HEK293 (cell line): Measurements from ENCODE around the gene TRIM24.

Source experiments
- CTCF ChIA-PET: fragments of 350-600 bp; formaldehyde crosslinking; extraction: SDS; loops from one replicate; lab custom pipeline; 2021; ENCODE audit warnings: antibody characterized with exemption; lab: Yijun Ruan, JAX
- POLR2A ChIA-PET: fragments of 300-600 bp; formaldehyde crosslinking; extraction: SDS; loops from one replicate; lab custom pipeline; 2020; ENCODE audit warnings: antibody characterized with exemption, inconsistent platforms; lab: Yijun Ruan, JAX
- H3K27ac ChIP-seq: fragments of 200-500 bp; sonication (Bioruptor generic); 2 replicates; pipeline ENCODE4 v1.5.1; 2014; ENCODE audit warnings: low read depth, low read length, control low read depth, inconsistent platforms; ENCODE audit errors: extremely low read depth
- H3K36me3 ChIP-seq, 2 experiments: fragments of 200-500 bp in 1 of 2; sonication (Bioruptor generic) in 1 of 2; 1 replicate in 1 of 2; 2 replicates in 1 of 2; pipeline ENCODE4 v1.5.1; 2014 to 2017; ENCODE audit warnings: inconsistent platforms in 2 of 2, low read length in 2 of 2; ENCODE audit not compliant: control insufficient read depth in 2 of 2, insufficient read depth in 1 of 2
- H3K4me1 ChIP-seq: fragments of 200-500 bp; sonication (Bioruptor generic); 2 replicates; pipeline ENCODE4 v1.5.1; 2014; ENCODE audit warnings: mild to moderate bottlenecking, low read length, inconsistent platforms; ENCODE audit not compliant: control insufficient read depth, insufficient read depth
- H3K4me3 ChIP-seq: 2 replicates; pipeline ENCODE4 v1.5.1; 2011; ENCODE audit warnings: low read depth, mild to moderate bottlenecking, control low read depth, low read length, moderate library complexity
- H3K9me3 ChIP-seq: fragments of 200-500 bp; sonication (Bioruptor generic); 2 replicates; pipeline ENCODE4 v1.5.1; 2014; ENCODE audit warnings: low read depth, low read length, inconsistent platforms; ENCODE audit not compliant: control insufficient read depth, insufficient read depth
- BCL11A ChIP-seq: fragments of 450-650 bp; formaldehyde crosslinking; IDR thresholded peaks from 2 replicates; pipeline ENCODE4 v1.5.1; 2016; ENCODE audit warnings: low read depth, missing biosample characterization, missing genetic modification characterization
- ELK4 ChIP-seq: IDR thresholded peaks from 2 replicates; pipeline ENCODE4 v1.6.1; 2011; ENCODE audit warnings: mild to moderate bottlenecking, low read depth, low read length, borderline replicate concordance
- GFI1B ChIP-seq: fragments of 450-650 bp; formaldehyde crosslinking; IDR thresholded peaks from 2 replicates; pipeline ENCODE4 v1.5.1; 2016; ENCODE audit warnings: missing biosample characterization, missing genetic modification characterization
- OVOL3 ChIP-seq: fragments of 450-650 bp; formaldehyde crosslinking; IDR thresholded peaks from 2 replicates; pipeline ENCODE4 v1.5.1; 2016; ENCODE audit warnings: missing biosample characterization, missing genetic modification characterization
- PRDM2 ChIP-seq: fragments of 450-650 bp; formaldehyde crosslinking; IDR thresholded peaks from 2 replicates; pipeline ENCODE4 v1.5.1; 2016; ENCODE audit warnings: missing biosample characterization, missing genetic modification characterization, borderline replicate concordance
- SP2 ChIP-seq: fragments of 450-650 bp; formaldehyde crosslinking; IDR thresholded peaks from 2 replicates; pipeline ENCODE4 v1.5.1; 2016; ENCODE audit warnings: missing biosample characterization, missing genetic modification characterization
- SP7 ChIP-seq: fragments of 450-650 bp; formaldehyde crosslinking; IDR thresholded peaks from 2 replicates; pipeline ENCODE4 v1.5.1; 2016; ENCODE audit warnings: missing biosample characterization, missing genetic modification characterization
- ZBTB17 ChIP-seq: fragments of 450-650 bp; formaldehyde crosslinking; IDR thresholded peaks from 2 replicates; pipeline ENCODE4 v1.5.1; 2016; ENCODE audit warnings: missing biosample characterization, missing genetic modification characterization
- ZFP3 ChIP-seq: fragments of 450-650 bp; formaldehyde crosslinking; IDR thresholded peaks from 2 replicates; pipeline ENCODE4 v1.5.1; 2016; ENCODE audit warnings: low read depth, missing biosample characterization, missing genetic modification characterization
- ZFP69B ChIP-seq: fragments of 450-650 bp; formaldehyde crosslinking; IDR thresholded peaks from 2 replicates; pipeline ENCODE4 v1.5.1; 2016; ENCODE audit warnings: missing biosample characterization, missing genetic modification characterization
- ZIC2 ChIP-seq: fragments of 450-650 bp; formaldehyde crosslinking; IDR thresholded peaks from 2 replicates; pipeline ENCODE4 v1.5.1; 2016; ENCODE audit warnings: missing biosample characterization, missing genetic modification characterization
- ZNF24 ChIP-seq: fragments of 450-650 bp; formaldehyde crosslinking; IDR thresholded peaks from 2 replicates; pipeline ENCODE4 v1.5.1; 2016; ENCODE audit warnings: missing biosample characterization, missing genetic modification characterization
- ZNF302 ChIP-seq: fragments of 450-650 bp; formaldehyde crosslinking; IDR thresholded peaks from 2 replicates; pipeline ENCODE4 v1.5.1; 2016; ENCODE audit warnings: missing biosample characterization, missing genetic modification characterization, low read depth
- ZNF391 ChIP-seq: fragments of 450-650 bp; formaldehyde crosslinking; IDR thresholded peaks from 2 replicates; pipeline ENCODE4 v1.5.1; 2016; ENCODE audit warnings: low read depth, missing biosample characterization, missing genetic modification characterization, borderline replicate concordance
- ZNF549 ChIP-seq: fragments of 450-650 bp; IDR thresholded peaks from 2 replicates; pipeline ENCODE4 v1.5.1; 2018; ENCODE audit warnings: missing biosample characterization, missing genetic modification characterization, mild to moderate bottlenecking, inconsistent platforms, moderate library complexity
- ZNF585B ChIP-seq: fragments of 450-650 bp; formaldehyde crosslinking; IDR thresholded peaks from 2 replicates; pipeline ENCODE4 v1.5.1; 2016; ENCODE audit warnings: missing biosample characterization, missing genetic modification characterization
- ZNF600 ChIP-seq: fragments of 450-650 bp; formaldehyde crosslinking; IDR thresholded peaks from 2 replicates; pipeline ENCODE4 v1.5.1; 2016; ENCODE audit warnings: missing biosample characterization, missing genetic modification characterization
- ZNF677 ChIP-seq: fragments of 450-650 bp; IDR thresholded peaks from 2 replicates; pipeline ENCODE4 v1.5.0; 2018; ENCODE audit warnings: missing biosample characterization, mild to moderate bottlenecking, missing genetic modification characterization, moderate library complexity
- ZNF707 ChIP-seq: fragments of 450-650 bp; formaldehyde crosslinking; IDR thresholded peaks from 2 replicates; pipeline ENCODE4 v1.5.1; 2016; ENCODE audit warnings: missing biosample characterization, missing genetic modification characterization
- ZNF843 ChIP-seq: fragments of 450-650 bp; formaldehyde crosslinking; IDR thresholded peaks from 2 replicates; pipeline ENCODE4 v1.5.1; 2016; ENCODE audit warnings: missing biosample characterization, missing genetic modification characterization
- TF ChIP-seq, protein P1 (sequence below): fragments of 450-650 bp; formaldehyde crosslinking; IDR thresholded peaks from 2 replicates; pipeline ENCODE4 v1.5.1; 2017; ENCODE audit warnings: missing biosample characterization, missing genetic modification characterization
- TF ChIP-seq, protein P2 (sequence below): fragments of 450-650 bp; formaldehyde crosslinking; IDR thresholded peaks from 2 replicates; pipeline ENCODE4 v1.5.1; 2017; ENCODE audit warnings: missing biosample characterization, missing genetic modification characterization

Gene TRIM24

DNA sequence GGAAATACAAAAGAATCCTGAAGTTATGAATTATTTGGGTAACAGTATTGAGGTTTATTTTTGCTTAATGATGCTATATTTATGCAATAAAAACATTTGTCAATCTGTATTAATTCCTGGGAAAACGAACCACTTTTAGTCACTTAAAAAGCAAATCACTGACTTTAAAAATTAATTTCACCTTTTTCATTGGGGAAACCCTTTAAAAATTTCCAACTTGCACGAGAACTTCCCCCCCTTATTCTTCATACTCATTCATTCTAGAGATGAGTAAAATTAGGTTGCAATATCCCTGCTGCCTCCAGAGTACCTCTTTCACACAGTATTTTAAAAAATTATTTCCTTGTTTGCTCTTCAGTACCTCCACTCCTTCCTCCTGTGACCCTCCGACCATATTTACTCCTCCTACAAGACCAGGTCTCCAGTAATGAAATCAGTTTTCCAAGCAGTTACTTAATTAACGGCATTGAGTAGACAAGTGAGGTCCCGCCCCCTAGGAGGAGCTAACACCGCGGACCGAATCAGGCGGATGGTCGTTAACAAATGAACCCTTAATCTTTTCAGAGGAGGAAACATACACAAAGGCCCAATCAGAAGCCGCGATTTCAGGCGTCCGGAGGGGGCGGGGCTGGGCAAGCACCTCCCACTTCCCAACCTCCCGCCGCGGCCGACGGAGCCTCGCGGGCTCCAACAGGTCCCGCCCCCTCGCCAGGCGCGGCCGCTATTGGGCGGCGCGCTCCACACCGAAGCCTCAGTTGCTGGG, 465 bp upstream of the TRIM24 start (continued):
- TF ChIP-seq BCL11A (tag by site-specific recombination) (no peak), SP7 (tag by site-specific recombination) (no peak), SP2 (peak; percentile 83; the same call in 1 of the 2 replicates)

DNA sequence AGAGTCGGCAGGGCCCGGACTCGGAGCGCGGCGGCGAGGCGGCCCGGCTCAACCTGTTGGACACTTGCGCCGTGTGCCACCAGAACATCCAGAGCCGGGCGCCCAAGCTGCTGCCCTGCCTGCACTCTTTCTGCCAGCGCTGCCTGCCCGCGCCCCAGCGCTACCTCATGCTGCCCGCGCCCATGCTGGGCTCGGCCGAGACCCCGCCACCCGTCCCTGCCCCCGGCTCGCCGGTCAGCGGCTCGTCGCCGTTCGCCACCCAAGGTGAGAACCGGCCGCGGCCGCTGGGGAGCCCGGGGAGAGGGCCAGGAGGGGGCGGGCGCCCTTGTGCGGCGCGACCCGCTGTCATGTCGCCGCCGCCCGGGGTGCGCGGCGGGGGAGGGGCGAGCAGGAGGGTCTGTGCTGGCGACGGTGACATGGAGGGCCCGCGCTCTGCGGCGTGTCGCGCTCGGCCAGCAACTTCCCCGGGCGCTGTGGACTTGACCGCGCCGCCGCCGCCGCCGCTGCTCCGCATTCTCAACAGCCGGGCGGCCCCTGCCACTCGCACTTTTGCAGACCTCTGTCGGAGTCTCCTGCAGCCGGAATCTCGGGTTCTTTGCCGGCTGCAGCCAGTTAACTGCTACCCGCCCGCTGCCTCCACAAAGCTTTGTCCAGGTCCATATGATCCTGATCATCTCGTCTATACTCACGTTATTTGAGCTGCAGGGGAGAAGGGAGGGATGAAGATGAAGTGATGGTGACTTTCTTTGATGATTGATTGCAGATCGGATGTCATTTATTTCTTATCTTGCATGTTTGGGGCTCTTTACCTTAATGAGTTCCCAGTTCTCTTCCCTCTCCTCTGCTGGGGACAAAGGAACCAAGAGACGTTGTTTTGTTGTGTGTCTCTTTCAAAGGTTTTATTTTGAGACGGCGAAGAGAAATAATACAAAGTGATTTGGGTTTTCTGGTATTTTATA, 869 bp downstream of the TRIM24 start:
- ChIA-PET POLR2A (no interaction called here), CTCF (interaction anchor here (0.7 to 1.4 kb wide), 3 partner anchors 178 to 354 kb away, joined by 3 to 4 read pairs (median 3); no protein-coding TSS in a partner anchor)
- Histone ChIP-seq H3K9me3 (no peaks in the 10 kb centered on the region), H3K36me3 (peaks cover 0 to 4% of the 10 kb centered on the region in 2 experiments; a peak in 1 of 3 replicates), H3K4me1 (no peaks in the 10 kb centered on the region), H3K27ac (peak overlapping the region; percentile 90), H3K4me3 (peak overlapping the region; percentile 84)
- TF ChIP-seq SP7 (tag by site-specific recombination) = peak; percentile 32
- TF ChIP-seq ZNF302 (tag by site-specific recombination) = no peak
- peak; percentile 91 for TF ChIP-seq ZBTB17 (tag by site-specific recombination)
- no peak for TF ChIP-seq GFI1B (tag by site-specific recombination)
- no peak for TF ChIP-seq ZFP69B (tag by site-specific recombination)
- no peak for TF ChIP-seq ZNF391 (tag by site-specific recombination)
- peak; percentile 21; the same call in 1 of the 2 replicates for TF ChIP-seq ZIC2 (tag by site-specific recombination)
- no peak for TF ChIP-seq ZNF549 (tag by site-specific recombination)
- no peak for TF ChIP-seq ZNF24 (tag by site-specific recombination)
- TF ChIP-seq OVOL3 (tag by site-specific recombination) = no peak
- TF ChIP-seq ZNF707 (tag by site-specific recombination) = no peak
- TF ChIP-seq ZNF600 (tag by site-specific recombination) = peak; percentile 82
- no peak for TF ChIP-seq ZFP3
- no peak for TF ChIP-seq PRDM2 (tag by site-specific recombination)
- TF ChIP-seq, protein P1, sequence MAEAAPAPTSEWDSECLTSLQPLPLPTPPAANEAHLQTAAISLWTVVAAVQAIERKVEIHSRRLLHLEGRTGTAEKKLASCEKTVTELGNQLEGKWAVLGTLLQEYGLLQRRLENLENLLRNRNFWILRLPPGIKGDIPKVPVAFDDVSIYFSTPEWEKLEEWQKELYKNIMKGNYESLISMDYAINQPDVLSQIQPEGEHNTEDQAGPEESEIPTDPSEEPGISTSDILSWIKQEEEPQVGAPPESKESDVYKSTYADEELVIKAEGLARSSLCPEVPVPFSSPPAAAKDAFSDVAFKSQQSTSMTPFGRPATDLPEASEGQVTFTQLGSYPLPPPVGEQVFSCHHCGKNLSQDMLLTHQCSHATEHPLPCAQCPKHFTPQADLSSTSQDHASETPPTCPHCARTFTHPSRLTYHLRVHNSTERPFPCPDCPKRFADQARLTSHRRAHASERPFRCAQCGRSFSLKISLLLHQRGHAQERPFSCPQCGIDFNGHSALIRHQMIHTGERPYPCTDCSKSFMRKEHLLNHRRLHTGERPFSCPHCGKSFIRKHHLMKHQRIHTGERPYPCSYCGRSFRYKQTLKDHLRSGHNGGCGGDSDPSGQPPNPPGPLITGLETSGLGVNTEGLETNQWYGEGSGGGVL = no peak
- TF ChIP-seq ELK4 = no peak
- no peak for TF ChIP-seq ZNF843 (tag by site-specific recombination)
- TF ChIP-seq, protein P2, sequence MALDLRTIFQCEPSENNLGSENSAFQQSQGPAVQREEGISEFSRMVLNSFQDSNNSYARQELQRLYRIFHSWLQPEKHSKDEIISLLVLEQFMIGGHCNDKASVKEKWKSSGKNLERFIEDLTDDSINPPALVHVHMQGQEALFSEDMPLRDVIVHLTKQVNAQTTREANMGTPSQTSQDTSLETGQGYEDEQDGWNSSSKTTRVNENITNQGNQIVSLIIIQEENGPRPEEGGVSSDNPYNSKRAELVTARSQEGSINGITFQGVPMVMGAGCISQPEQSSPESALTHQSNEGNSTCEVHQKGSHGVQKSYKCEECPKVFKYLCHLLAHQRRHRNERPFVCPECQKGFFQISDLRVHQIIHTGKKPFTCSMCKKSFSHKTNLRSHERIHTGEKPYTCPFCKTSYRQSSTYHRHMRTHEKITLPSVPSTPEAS = no peak
- no peak for TF ChIP-seq ZNF677
- no peak for TF ChIP-seq ZNF585B
